Mucosa of descending colon (tissue), 3 donors: ENCODE results near the gene CRACR2A. TPM values are rescaled to one million over a fixed set of nuclear protein-coding genes. Genes with fewer than 3 reads are reported as not detected.
A peak's percentile ranks its signal among the peaks of the same experiment; 100 is the strongest.

ENCODE experiments used
- ATAC-seq: fragments of 200-7000 bp; cut with Tn5 transposase; one replicate; pipeline ENCODE4 v1.9.1; 2020; ENCODE audit warnings: mild to moderate bottlenecking, moderate library complexity
- DNase-seq, 3 donors: peaks; one replicate each; pipeline ENCODE4 v3.0.0-alpha.2; 2020
- H3K36me3 ChIP-seq: fragments of 200-600 bp; one replicate; pipeline ENCODE4 v1.8.0; 2021; ENCODE audit warnings: low read depth, mild to moderate bottlenecking
- H3K4me1 ChIP-seq: fragments of 200-600 bp; one replicate; pipeline ENCODE4 v1.8.0; 2021; ENCODE audit warnings: low read depth, mild to moderate bottlenecking
- H3K4me3 ChIP-seq: fragments of 200-600 bp; one replicate; pipeline ENCODE4 v1.8.0; 2021; ENCODE audit warnings: mild to moderate bottlenecking
- H3K9me3 ChIP-seq: fragments of 200-600 bp; one replicate; pipeline ENCODE4 v1.8.0; 2021; ENCODE audit warnings: mild to moderate bottlenecking
- intact Hi-C, 2 donors: fragments of 100-400 bp; cut with DNase I in 1 of 2; cut with micrococcal nuclease in 1 of 2; formaldehyde crosslinking; loops; one replicate each; pipeline versions ENCODE4 v1.11.0 to v1.11.1; 2022; cut with DNase I, micrococcal nuclease
- long read RNA-seq, 2 donors: library from polyadenylated mRNA; unstranded; transcript quantifications; one replicate each; pipeline ENCODE4 v2.0.0, GENCODE V29; 2019 to 2021
- total RNA-seq, 3 donors: library from RNA; stranded (reverse); fragmentation: NEBNext Ultra II Directional in 2 of 3; extraction: Animal tissue kit (Norgen Biotek cat#: 25700) in 2 of 3; gene quantifications; one replicate each; pipeline versions ENCODE4 v1.2.1 to v1.2.4, GENCODE V29; 2021 to 2023
- TF ChIP-seq, protein P1 (sequence below): fragments of 200-600 bp; IDR thresholded peaks from one replicate; pipeline ENCODE4 v1.8.0; 2022; ENCODE audit warnings: antibody characterized with exemption, mild to moderate bottlenecking
- donor health status: DM: no; HTN: no; CAD: no; lungs with moderate emphysema.
- donor health status: DM: no; HTN: no; CAD: no.
- donor health status: DM: no; HTN: yes; CAD: no.

The CRACR2A gene, protein sequence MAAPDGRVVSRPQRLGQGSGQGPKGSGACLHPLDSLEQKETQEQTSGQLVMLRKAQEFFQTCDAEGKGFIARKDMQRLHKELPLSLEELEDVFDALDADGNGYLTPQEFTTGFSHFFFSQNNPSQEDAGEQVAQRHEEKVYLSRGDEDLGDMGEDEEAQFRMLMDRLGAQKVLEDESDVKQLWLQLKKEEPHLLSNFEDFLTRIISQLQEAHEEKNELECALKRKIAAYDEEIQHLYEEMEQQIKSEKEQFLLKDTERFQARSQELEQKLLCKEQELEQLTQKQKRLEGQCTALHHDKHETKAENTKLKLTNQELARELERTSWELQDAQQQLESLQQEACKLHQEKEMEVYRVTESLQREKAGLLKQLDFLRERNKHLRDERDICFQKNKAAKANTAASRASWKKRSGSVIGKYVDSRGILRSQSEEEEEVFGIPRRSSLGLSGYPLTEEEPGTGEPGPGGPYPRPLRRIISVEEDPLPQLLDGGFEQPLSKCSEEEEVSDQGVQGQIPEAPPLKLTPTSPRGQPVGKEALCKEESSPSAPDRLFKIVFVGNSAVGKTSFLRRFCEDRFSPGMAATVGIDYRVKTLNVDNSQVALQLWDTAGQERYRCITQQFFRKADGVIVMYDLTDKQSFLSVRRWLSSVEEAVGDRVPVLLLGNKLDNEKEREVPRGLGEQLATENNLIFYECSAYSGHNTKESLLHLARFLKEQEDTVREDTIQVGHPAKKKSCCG
- 10 to 100 TPM; 26.9 to 72.5 (median 69.7) TPM for total RNA-seq
- long read RNA-seq, donor 1, partial matches to known transcripts: 3 of 6 reads
- long read RNA-seq, donor 1, other reads (novel, unspliced or antisense): 3 of 6 reads
- long read RNA-seq, donor 2, partial matches to known transcripts: 4 of 16 reads
- long read RNA-seq, donor 2, other reads (novel, unspliced or antisense): 12 of 16 reads

DNA sequence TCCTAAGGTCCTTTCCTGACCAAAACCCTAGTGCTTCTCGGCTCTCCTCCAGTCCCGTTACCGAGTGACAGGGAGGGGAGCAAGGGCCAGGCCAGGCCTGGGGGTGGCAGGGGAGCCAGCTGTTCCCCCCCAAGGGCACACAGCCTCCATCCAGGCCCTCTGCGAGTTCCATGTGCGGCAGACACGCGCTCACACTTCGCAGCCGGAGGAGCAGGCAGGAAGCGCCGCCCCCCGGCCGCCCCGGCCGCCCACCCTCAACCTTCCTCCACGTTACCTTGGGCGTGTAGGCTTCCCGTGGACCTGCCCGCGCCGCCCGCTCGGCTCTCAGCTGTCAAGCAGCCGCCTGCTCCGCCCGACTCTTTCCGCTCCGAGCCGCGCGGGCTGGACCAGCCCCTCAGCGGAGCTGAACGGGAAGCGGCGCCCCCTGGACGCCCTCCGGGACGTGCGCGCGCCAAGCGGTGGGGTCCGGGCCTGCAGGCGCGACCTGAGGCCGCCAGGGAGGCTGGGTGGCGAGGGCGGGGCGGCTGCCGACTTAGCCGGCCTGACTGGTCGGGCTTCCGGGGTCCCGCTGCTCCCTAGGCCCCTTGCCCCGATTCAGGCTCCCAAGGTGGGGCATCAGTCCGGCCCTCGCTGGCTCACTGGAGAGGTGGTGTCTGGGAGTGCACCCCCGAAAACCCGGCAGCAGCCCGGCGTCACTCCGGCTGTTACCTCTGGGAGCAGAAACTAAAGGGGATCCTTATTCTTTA is at the start of gene CRACR2A:
TSS of gene CRACR2A (minus strand) at position 369 of the 746 bp plus-strand sequence. CDS start 56,110 bp downstream, outside the sequence.
- Histone ChIP-seq H3K4me1 (peaks cover 21% of the 10 kb centered on the region), H3K4me3 (peak within 1 kb of the TSS; percentile 21), H3K36me3 (no peaks in the 10 kb centered on the region), H3K9me3 (no peaks in the 10 kb centered on the region)
- peak; percentile 80 to 91 (median 90) for DNase-seq
- TF ChIP-seq, protein P1, sequence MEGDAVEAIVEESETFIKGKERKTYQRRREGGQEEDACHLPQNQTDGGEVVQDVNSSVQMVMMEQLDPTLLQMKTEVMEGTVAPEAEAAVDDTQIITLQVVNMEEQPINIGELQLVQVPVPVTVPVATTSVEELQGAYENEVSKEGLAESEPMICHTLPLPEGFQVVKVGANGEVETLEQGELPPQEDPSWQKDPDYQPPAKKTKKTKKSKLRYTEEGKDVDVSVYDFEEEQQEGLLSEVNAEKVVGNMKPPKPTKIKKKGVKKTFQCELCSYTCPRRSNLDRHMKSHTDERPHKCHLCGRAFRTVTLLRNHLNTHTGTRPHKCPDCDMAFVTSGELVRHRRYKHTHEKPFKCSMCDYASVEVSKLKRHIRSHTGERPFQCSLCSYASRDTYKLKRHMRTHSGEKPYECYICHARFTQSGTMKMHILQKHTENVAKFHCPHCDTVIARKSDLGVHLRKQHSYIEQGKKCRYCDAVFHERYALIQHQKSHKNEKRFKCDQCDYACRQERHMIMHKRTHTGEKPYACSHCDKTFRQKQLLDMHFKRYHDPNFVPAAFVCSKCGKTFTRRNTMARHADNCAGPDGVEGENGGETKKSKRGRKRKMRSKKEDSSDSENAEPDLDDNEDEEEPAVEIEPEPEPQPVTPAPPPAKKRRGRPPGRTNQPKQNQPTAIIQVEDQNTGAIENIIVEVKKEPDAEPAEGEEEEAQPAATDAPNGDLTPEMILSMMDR: peak; percentile 67
- ATAC-seq: peak; percentile 77
- intact Hi-C loops: no loop called here

DNA sequence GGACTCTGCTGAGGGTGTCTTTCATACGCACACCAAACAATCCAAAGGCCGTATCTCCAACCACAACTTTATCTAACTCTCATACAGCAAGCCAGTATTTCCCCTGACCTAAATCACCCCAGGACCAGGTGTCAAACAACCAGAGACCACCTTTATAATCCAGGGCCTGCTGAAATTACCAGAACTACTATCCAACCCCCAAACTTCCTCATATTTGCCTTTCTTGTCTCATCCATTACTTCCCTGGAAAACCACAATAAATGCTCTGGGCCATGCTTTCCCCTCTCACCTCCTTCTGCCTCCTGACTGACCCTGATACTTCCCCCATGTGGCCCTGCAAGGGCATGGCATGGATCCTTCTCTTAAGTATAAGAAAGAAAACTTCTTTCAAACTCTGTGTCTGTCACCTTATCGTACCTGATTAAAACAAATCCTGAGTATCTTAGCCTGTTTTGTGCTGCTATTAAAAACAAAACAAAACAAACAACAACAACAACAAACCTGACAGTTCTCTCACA is 44.7 kb upstream of the CRACR2A start:
- TF ChIP-seq, protein P1: no peak
- DNase-seq (no peak), ATAC-seq (no peak)
- Histone ChIP-seq H3K4me1 (no peaks in the 10 kb centered on the region), H3K4me3 (no peak overlapping the region), H3K9me3 (no peaks in the 10 kb centered on the region), H3K36me3 (no peaks in the 10 kb centered on the region)
- intact Hi-C loops: no loop called here

DNA sequence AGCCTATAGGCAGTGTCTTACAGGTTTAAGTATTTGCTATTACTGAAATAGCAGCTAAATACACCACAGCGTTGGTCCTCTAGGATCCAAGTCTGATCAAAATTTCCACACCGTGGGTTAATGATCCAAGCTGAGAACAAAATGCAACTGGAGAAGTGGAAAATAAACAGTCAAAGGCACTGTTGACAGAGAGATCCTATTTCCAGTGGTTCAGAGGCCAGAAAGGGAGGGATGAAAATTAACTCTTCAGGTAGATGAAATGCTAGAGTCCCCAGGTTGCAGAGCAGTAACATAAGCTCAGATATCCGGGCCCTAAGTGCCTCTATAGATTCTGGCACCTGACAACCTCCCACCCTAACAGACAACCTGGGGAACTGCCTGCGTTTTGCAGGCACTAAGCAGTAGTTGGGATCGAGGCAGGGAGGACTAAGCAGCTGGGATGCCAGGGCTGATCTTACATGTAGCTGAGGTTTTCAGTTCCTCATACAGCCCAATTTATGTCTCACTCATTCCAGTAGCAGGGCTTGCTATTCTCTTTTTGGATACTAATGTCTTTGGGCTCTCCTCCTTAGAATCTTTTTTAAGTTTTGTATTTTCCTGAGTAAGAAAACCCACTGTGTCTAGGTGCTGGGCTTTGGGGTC is 42.7 kb upstream of the CRACR2A start:
- TF ChIP-seq, protein P1: no peak
- no peak overlapping the region for H3K4me3 ChIP-seq
- intact Hi-C loops: no loop called here
- DNase-seq (no peak), ATAC-seq (no peak)
- H3K36me3 ChIP-seq: no peaks in the 10 kb centered on the region
- no peaks in the 10 kb centered on the region for H3K9me3 ChIP-seq
- H3K4me1 ChIP-seq: no peaks in the 10 kb centered on the region

DNA sequence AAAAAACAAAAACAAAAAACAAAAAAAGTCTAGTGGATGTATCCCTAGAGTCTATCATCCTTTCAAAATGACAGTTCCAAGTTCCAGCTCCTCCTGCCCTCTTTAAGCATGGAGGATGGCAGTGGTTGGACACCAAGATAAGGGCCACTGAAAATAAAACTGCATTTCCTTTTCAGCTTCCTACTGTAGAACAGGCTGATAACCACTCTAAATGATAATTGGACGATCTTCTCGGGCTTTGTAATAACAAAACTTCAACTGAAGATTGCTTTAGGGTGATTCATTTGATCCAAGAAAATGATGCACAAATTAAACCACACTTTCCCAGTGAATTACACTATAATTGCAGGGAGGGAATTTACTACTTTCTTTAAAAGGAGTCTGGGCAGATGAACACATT is 42.2 kb upstream of the CRACR2A start:
- H3K4me3 ChIP-seq: no peak overlapping the region
- no peaks in the 10 kb centered on the region for H3K4me1 ChIP-seq
- DNase-seq (no peak), ATAC-seq (no peak)
- intact Hi-C loops: no loop called here
- H3K36me3 ChIP-seq: no peaks in the 10 kb centered on the region
- TF ChIP-seq, protein P1: no peak
- no peaks in the 10 kb centered on the region for H3K9me3 ChIP-seq
